ENCODE measurements around the gene FSHR. TPM values are rescaled to one million over a fixed set of nuclear protein-coding genes. Genes with fewer than 3 reads are reported as not detected.

Gene FSHR
- total and polyA plus RNA-seq, 4 donors, result not detected

- no peak for TF ChIP-seq SP1 (IDR thresholded peaks at IDR 0.05)
- no peak for TF ChIP-seq ZBTB33 (IDR thresholded peaks at IDR 0.05)
- TF ChIP-seq JUND (IDR thresholded peaks at IDR 0.05), result no peak
- no peak overlapping the region for H3K4me3 ChIP-seq (ENCODE audit: low read depth in 1 of 3, low read length in 3 of 3)
- no peak for DNase-seq (ENCODE audit: low spot score)
- H3K27ac ChIP-seq (ENCODE audit: low read depth in 1 of 2, low read length in 2 of 2), result no peak overlapping the region
- no peak overlapping the region for H3K9ac ChIP-seq (ENCODE audit: low read depth in 1 of 2, low read length in 2 of 2)
- H3K36me3 ChIP-seq (ENCODE audit: control insufficient read depth in 4 of 4, insufficient read depth in 3 of 4, low read depth in 1 of 4, low read length in 3 of 4), result no peaks in the 10 kb centered on the region
- H3K27me3 ChIP-seq (ENCODE audit: control insufficient read depth in 4 of 4, insufficient read depth in 4 of 4, low read length in 3 of 4), result no peaks in the 10 kb centered on the region
- peaks cover 0 to 5% (median 0%) of the 10 kb centered on the region in 4 donors for H3K9me3 ChIP-seq (ENCODE audit: control insufficient read depth in 4 of 4, low read length in 3 of 4)
- H3K4me1 ChIP-seq (ENCODE audit: control insufficient read depth in 4 of 4, insufficient read depth in 4 of 4, low read length in 3 of 4), result no peaks in the 10 kb centered on the region
Observed at GRCh38 chr2:49050265-49050664, 104.0 kb downstream of the FSHR start.

- DNase-seq (ENCODE audit: low spot score), result no peak
- 48% methylated on average over 1 of the region's 1 CpG for WGBS
- no peak overlapping the region for H3K9ac ChIP-seq (ENCODE audit: low read depth in 1 of 2, low read length in 2 of 2)
- no peak overlapping the region for H3K27ac ChIP-seq (ENCODE audit: low read depth in 1 of 2, low read length in 2 of 2)
- no peaks in the 10 kb centered on the region for H3K27me3 ChIP-seq (ENCODE audit: control insufficient read depth in 4 of 4, insufficient read depth in 4 of 4, low read length in 3 of 4)
- no peaks in the 10 kb centered on the region for H3K4me1 ChIP-seq (ENCODE audit: control insufficient read depth in 4 of 4, insufficient read depth in 4 of 4, low read length in 3 of 4)
- no peaks in the 10 kb centered on the region for H3K36me3 ChIP-seq (ENCODE audit: control insufficient read depth in 4 of 4, insufficient read depth in 3 of 4, low read depth in 1 of 4, low read length in 3 of 4)
- H3K4me3 ChIP-seq (ENCODE audit: low read depth in 1 of 3, low read length in 3 of 3), result no peak overlapping the region
- peaks cover 0 to 2% (median 0%) of the 10 kb centered on the region in 4 donors for H3K9me3 ChIP-seq (ENCODE audit: control insufficient read depth in 4 of 4, low read length in 3 of 4)
- TF ChIP-seq ATF3 (IDR thresholded peaks at IDR 0.05) (no peak), TAF1 (conservative IDR thresholded peaks at IDR 0.05) (no peak), HNF4A (conservative IDR thresholded peaks at IDR 0.05) (no peak), MAX (IDR thresholded peaks at IDR 0.05) (no peak), JUND (IDR thresholded peaks at IDR 0.05) (no peak), SP1 (IDR thresholded peaks at IDR 0.05) (no peak), HNF4G (IDR thresholded peaks at IDR 0.05) (no peak), FOXA1 (IDR thresholded peaks at IDR 0.05) (no peak), FOXA2 (IDR thresholded peaks at IDR 0.05) (no peak), ZBTB33 (IDR thresholded peaks at IDR 0.05) (no peak), RAD21 (IDR thresholded peaks at IDR 0.05) (no peak), YY1 (IDR thresholded peaks at IDR 0.05) (no peak), CTCF (IDR thresholded peaks at IDR 0.05; ENCODE audit: low read depth, low read length, missing input control) (no peak), RXRA (IDR thresholded peaks at IDR 0.05) (no peak), NR2F2 (IDR thresholded peaks at IDR 0.05) (no peak), REST (IDR thresholded peaks at IDR 0.05) (no peak)
Observed at GRCh38 chr2:49049161-49049560, 105.2 kb downstream of the FSHR start.
